ENCODE results near the gene BMP5.
"Not testable (repeated sequence)": the region's sequence is repeated elsewhere in the genome, so short reads cannot be mapped to it uniquely, and the experiment has no call there.

Gene BMP5

DNA sequence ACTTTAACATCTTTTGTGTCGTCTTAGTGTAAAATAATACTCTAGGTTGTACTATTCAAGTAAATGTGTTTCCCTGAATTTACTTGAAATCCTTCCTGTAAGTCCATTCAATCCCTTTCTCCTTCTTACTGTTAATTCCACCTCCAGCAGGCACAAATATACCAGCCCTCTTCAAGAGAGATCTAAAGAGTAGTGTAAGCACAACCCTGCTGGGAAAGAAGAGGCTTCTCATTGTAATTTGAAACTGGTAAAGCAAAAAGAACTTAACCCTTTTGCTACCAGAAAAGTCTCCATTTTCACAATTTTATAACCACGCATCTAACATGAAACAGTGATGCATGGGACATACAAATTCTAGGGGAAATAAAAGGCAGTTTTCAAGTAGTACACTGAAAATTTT is at the start of gene BMP5:
Gene BMP5 (minus strand): TSS at position 191 of the 400 bp plus-strand sequence. CDS start 725 bp downstream, outside the sequence.
- no peak for DNase-seq (ENCODE audit: low read depth, low spot score)

DNA sequence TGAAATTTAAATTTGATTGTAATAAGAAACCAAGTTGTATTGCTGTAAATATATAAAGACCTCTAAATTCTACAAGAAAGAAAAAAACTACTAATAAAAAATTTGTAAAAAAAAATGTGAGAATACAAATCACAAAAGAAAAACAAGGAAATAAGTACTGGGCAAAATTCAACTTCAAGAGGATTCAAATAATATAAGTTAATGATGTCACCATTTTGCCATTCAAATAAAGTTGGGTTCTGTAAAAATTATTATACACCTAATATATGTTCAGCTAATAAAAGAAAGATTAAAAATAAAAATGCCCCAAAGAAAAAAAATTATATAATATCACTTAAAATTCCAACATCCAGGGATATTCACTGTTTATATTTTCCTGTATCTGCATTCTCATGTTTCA is 47.0 kb upstream of the BMP5 start:
- DNase-seq (ENCODE audit: low read depth, low spot score), result no peak

DNA sequence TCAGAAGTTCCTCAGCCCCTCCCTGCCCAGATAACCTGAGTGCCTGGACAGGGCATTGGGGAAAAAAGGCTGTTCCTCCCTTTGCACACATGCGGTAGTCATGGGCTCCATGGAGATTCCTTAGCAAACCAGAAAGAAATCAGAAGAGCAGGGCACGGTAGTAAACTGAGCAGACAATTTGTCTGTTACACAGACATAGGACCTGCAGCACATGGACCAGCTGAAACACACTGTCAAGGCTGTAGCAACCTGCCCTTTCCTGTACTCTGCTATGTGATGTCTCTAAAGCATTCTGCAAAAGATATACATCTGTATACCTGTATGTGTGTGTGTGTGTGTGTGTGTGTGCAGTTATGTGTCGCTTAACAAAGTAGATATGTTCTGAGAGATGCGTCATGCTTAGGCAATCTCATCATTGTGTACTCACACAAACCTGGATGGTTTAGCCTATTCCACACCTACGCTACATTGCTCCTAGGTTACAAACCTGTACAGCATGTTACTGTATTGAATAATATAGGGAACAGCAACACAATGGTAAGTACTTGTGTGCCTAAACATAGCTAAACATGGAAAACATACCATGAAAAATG is 44.4 kb upstream of the BMP5 start:
- no peak for DNase-seq (ENCODE audit: low read depth, low spot score)

DNA sequence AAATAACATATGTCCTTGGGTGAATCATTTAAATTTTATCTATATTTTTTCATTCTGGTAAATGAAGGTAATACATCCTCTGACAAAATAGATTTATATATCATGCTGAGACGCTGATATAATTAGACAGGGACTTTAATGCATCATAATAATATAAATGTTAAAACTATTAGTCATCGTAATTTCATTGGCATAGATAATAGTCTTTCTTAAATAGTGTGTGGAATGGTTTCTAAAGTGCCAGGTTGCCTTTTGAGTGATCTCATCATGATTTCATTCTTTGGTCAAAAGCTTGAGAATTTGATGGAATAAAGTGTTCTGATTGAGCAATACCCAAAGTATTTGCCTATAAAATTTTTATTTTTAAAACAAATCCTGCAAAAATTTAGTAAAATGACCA is 43.2 kb upstream of the BMP5 start:
- DNase-seq (ENCODE audit: low read depth, low spot score), result no peak

DNA sequence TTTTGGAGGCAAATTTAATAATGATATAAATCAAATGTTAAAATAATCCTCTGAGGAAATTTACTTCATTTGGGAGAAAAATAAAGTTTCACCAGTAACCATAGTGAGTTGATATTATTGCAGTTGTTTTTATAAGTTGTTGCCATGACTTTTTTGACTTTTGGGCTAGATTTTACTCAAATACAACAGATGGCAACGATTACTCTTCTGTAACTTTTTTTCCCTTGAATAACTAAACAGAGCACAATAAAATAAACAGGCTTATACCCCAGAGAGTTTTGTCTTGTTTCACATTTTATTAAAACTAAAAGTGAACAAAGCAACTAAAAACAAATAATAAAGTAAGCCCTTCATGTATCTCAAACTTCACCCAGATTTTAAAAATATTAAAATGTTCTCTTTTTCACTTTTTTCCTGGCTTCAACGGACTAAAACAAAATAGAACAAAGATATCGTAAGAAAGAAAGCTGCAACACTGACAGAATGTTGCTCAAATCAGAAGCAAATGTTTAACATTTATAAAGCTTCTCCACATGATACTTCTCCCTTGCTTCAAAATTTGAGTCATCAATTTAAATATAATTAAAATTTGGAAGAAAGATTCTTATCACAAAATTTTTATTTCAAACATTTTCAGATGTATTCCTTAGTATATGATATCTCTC is 42.5 kb upstream of the BMP5 start:
- DNase-seq (ENCODE audit: low read depth, low spot score), result no peak

DNA sequence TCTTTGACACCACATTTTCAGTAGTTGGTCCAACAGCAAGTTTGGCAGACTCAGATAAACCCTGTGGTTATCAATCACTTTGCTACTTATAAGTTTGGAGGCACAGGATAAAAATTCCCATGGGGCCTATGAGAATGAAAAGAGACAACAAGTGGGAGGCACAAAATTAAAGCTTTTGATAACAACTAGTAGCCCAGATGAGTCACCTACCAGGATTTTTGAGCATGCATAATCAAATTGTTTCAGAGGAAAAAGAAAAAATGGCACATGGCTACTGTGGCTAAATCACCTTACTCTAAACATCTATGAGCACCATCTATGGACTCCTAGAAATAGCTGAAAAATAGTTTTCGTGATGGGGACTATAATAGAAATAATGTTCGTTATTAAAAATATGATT is 40.8 kb upstream of the BMP5 start:
- no peak for DNase-seq (ENCODE audit: low read depth, low spot score)

DNA sequence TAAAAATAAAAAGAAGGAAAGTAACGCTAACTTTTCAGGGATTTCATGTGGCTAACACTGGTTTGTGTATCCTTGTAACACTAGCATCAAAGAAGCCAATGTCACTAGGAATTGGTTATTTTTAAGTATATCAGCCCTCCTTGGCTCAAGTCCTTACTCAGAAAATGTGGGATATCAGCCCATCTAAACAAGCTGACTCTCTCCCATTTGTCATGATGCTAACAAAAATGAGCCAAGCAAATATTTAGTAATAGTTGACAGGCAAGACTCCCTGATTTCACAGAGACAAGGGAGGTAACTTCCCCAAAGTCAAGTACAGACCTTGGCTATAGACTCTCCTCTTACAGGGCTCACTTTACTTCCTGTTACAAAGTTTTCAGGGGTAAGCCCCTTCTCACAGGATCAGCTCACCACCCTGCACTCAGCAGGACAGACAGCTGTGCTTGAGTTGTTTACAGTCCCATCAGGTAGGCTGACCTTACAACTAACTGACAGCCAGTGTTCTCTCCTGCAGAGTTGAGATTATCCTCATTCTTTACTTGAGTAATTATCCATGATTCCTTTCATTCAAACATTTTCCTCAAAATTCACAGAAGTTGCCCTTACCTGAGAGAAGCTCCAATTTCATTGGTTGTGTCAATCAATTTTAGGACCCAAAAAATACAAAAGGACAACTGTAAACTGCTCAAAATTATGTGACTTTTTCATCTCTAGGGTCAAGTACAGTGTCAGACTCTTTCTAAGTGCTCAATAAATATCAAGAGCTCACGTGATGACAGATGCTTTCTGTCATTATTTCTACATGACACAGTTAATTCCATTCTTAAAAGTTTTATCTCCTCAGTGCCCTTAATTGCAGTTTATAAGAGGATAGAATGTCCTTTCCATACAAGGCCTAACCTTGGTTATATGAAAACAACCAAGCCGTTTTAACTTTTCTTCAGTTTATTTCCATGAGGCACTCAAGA is 38.1 kb upstream of the BMP5 start:
- DNase-seq (ENCODE audit: low read depth, low spot score), result no peak

DNA sequence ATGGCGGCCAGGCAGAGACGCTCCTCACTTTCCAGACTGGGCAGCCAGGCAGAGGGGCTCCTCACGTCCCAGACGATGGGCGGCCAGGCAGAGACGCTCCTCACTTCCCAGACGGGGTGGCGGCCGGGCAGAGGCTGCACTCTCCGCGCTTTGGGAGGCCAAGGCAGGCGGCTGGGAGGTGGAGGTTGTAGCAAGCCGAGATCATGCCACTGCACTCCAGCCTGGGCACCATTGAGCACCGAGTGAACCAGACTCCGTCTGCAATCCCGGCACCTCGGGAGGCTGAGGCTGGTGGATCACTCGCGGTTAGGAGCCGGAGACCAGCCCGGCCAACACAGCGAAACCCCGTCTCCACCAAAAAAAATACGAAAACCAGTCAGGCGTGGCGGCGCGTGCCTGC is 35.1 kb upstream of the BMP5 start:
- not testable (repeated sequence) for DNase-seq (ENCODE audit: low read depth, low spot score)

DNA sequence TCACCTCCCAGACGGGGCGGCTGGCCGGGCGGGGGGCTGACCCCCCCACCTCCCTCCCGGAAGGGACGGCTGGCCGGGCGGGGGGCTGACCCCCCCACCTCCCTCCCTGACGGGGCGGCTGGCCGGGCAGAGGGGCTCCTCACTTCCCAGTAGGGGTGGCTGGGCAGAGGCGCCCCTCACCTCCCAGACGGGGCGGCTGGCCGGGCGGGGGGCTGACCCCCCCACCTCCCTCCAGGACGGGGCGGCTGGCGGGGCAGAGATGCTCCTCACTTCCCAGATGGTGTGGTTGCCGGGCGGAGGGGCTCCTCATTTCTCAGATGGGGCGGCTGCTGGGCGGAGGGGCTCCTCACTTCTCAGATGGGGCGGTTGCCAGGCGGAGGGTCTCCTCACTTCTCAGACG is 34.5 kb upstream of the BMP5 start:
- not testable (repeated sequence) for DNase-seq (ENCODE audit: low read depth, low spot score)

DNA sequence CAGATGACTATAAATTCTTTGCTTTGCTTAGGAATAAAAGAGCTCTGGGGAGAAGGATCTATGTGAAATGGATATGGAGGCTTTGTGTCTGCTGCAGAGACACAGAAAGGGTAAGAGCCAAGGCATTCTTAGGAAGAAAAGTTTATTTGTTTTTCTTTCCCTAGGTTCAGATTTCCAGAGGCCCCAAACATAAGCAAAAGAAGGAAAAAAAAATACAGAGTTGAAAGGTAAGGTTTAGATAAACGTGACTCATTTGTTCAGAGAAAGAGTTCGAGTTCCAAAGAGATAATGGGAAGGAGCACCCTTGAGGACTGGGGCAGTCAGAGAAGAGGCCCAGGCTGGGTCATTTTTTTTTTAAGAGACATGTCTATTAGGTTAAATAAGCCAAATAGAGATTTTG is 27.4 kb upstream of the BMP5 start:
- no peak for DNase-seq (ENCODE audit: low read depth, low spot score)

DNA sequence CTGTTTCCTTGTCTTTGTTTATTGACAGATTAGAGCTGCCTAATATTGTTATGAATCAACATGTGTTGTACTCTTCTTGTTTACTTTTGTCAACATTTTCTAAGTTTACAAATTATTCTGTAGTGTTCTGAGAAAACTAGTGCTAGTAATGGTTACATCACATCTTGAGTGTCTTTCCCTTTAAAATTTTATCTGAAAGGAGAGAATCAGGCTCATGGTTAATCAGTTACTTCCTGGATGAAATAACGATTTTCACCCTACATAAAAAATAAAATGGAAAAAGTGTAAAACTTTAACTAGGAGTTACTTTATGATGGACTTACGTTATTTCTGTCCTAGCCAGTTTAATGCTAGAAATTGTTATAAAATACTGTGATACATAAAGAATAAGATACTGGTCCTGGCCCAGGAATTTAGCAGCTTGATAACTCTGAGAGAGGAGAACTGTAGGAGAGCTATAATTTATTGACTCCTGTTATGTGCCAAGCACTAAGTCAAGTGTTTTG is 26.4 kb upstream of the BMP5 start:
- DNase-seq (ENCODE audit: low read depth, low spot score), result no peak

DNA sequence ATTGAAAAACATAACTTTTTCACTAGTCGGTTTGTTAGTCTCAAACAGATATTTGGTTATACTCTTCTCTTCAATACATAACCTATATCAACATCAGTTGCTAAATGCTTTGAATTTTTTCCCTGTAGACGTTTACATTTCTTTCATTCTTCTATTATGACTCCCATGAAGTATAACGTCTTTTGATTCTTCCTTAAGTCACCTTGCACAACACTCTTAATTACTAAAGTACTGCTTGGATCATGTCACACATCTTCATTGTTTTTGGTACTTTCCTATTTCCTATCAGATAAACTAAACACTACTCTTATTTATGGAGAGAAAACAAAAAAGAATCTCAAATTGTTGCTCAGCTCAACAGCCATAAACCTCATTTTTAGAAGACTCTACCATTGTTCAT is 23.0 kb upstream of the BMP5 start:
- DNase-seq (ENCODE audit: low read depth, low spot score), result no peak

DNA sequence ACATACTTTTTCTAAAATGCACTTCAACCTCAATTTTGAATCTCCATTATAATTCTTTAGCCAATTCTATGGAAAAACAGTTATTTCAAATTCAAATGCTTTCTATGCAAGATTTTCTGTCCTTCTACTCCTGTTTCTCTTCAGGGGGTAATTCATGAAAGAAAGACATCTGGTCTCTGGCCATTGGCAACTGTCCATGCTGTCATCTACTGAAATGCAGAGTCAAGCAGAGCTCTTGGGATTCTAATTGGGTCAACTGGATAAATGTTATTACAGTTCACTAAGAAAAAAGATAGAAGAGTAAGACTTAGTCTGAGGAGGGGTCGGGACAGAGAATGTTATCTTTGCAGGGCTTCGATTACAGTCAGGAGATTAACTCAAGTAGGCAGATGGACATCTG is 22.0 kb upstream of the BMP5 start:
- no peak for DNase-seq (ENCODE audit: low read depth, low spot score)

DNA sequence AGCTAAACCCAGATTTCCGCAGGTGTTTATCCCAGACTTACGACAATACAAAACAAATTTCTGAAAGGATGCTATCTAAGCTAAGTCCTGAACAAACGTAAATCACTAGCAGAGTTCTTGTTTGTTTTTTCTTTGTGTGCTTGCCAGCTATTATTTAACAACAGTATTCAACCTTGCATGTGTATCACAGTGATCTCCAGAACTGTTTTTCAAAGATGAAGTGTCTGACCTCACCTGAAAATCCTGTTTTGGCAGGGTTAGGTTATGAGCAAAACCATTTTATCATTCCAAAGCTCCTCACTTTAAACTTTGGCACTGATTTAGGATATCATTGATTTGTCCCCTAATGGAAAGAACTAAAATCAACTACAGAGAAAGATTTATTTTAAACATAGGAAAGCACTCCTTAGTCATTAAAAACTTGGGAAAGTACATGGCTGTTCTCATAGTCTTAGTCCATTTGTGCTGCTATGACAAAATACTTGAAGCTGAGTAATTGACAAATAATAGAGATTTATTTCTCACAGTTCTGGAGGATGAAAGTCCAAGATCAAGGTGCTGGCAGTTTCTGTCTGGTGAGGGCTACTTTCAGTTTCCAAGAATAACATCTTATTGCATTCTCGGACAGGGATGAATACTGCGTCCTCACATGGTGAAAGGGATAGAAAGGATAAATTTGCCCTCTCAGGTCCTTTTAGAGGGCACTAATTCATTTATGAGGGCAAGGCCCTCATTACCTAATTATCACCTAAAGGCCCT is 20.8 kb upstream of the BMP5 start:
- no peak for DNase-seq (ENCODE audit: low read depth, low spot score)

DNA sequence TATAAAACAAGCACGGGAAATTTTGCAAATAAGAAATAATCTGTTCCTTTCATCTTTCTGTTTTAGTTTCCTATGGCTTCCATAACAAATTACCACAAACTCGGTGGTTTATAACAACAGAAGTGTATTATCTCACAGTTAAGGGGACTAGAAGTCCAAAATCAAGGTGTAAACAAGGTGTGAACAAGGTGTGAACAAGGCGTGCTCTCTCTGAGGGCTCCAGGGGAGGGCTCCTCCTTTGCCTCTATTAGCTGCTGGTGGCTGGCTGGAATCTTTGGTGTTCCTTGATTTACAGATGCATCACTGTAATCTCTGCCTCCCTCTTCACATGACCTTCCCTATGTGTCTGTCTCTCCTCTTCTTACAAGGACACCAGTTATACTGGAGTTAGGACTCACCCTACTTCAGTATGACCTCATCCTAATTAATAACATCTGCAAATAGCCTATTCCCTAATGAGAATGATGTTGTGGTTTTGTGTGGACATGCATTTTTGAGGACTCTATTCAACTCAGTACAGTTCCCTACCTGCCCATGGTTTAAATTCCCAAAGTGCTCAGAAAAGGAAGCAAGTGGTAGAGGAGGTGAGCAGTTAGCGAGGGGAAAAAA is 17.5 kb upstream of the BMP5 start:
- DNase-seq (ENCODE audit: low read depth, low spot score), result no peak

DNA sequence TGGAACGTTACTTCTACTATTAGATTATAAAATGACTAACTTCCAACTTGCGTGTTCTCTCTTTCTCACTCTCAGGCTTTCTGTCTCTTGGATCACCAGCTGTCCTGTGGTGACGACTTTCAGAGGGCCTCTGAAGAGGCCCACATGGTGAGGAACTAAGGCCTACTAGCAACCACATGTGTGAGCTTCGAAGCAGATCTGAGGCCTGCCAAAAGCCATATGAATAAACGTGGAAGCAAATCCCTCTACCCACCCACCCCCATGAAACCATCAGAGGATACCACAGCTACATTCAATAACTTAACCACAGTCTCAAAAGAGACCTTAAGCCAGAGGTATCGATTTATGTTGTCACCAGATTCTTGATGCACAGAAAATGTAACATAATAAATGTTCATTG is 13.5 kb upstream of the BMP5 start:
- DNase-seq (ENCODE audit: low read depth, low spot score), result no peak

DNA sequence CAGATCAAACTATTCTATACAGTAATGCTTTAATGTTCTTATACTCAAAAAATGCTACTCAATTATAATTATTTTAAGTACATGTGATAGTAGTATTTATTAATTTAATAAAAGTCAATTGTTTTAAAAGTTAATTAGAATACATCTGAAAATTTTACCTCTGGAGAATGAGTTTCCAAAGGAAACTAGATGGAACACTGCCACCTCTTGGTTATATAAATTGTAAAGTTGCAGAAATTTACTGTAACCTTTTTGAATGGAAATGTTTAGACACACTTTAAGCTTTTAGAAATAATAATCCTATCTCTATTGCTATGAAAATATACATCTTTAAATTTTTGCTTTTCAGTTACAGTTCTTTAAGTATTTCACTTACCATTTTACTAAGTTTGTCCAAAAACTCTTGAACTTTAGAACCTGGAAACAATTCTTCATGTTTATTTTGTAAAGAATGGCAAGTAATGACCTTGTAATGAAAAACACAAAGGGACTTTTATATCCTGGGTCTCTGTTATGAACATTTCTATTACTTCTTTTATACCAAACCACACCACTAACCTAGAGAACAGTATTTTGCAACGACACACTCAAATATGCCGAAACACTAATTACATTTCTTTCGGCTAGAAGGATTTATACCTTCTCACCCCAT is 10.9 kb upstream of the BMP5 start:
- DNase-seq (ENCODE audit: low read depth, low spot score), result no peak

DNA sequence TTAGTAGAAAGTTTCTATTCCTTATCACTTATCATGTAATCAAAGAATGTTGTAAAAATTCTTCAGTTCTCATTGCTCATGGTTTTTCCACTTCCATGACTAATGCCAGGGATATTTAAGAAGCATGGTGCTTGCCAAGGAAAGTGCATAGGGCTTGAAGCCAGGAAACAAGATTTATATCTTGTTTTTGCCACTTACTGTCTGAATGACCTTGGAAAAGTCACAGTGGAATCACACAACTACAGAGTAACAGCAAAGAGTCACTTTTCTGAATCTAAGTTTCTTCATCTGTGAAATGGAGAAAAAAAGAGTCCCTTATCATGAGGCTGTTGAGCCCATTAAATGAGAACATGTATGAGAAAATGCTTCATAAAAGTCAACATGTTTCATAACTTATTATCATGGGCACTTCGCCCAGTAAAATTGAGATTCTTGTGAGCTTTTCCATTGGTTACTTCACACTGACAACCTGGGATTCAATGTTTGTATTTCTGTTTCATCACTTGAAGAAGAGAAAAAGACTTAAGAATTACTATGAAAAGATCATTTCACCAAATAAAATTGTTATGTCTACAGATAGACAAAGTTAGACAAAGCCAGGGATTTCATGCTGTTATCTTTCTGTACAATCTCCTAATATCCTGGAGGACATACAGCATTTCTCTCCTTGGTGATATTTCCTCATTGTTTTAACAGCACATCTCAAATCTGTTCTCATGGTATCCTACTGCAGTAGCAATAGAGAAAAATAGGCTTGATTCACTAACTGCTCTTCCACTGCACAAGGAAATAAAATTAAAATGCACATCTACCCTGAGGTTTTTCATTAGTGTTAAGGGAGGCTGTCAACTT is 7.6 kb upstream of the BMP5 start:
- no peak for DNase-seq (ENCODE audit: low read depth, low spot score)

DNA sequence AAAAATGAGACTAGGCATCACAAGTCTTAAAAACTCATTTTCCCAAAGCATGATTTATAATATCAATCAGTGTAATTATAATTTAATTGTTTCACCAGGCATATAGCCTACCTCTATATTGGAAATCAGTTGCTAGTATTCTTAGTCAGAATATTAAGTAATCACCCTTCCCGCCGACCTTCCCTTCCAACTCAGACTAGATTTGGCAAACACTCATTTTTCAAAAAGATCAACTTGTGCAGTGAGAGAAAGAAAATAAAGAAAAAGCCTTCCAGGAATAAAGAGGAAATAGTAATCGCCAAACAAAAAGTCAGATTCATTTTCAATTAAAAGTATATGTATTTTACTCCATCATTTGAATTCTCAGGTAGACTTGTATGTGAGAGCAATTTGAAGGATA is 1.9 kb upstream of the BMP5 start:
- no peak for DNase-seq (ENCODE audit: low read depth, low spot score)

DNA sequence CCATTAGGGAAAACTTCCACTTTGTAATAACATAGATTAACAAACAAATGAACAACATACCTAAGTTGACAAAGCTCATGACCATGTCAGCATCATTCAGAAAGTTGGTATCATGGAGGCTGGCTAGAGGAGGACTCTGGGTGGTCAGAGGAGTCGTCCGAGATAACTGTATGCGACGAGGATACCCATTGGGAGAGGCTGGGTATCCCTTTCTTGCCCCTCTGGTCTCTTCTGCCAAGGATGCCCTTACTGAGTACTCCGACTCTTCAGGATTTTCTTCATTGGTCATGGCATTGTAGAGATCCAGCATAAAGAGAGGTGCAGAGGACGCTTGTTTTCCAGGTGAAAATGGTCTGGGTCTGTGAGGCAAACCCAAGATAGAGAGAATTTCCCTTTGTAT is 1.1 kb downstream of the BMP5 start:
- no peak for DNase-seq (ENCODE audit: low read depth, low spot score)
